Mesenchymal stem cell (in vitro differentiated cells and primary cell): ENCODE results near the gene ELMO3.

Experiments used
- small RNA-seq: library from polyadenylated mRNA; stranded (forward); fragments of <200 nt; extraction: miRNeasy Mini kit (QIAGEN cat#:217004); gene quantifications from one replicate; pipeline ENCODE3, GENCODE V24; 2013; ENCODE audit warnings: low read depth

ELMO3 gene

Small RNA genes lying within 50 kb of the gene (small RNA-seq; reads per million reads assigned to genes)
- gene MIR328 = 92.3 reads per million, percentile 92 among the genes with 10 or more reads in this experiment
